ENCODE data around the gene WDR1. TPM values are rescaled to one million over a fixed set of nuclear protein-coding genes. Genes with fewer than 3 reads are reported as not detected.

The WDR1 gene
- total and polyA plus RNA-seq, 2 of the 13 experiments (the other 11 are each of a cell fraction or from before 2014, with no cell fraction given) = 106 to 198 TPM

GRCh38 chr4:10123227-10124101 is 6.9 kb upstream of the WDR1 start (continued):
- no peak for TF ChIP-seq ZKSCAN8 (CRISPR knock-in tag; IDR thresholded peaks at IDR 0.05; ENCODE audit: borderline replicate concordance)
- TF ChIP-seq ZNF788 (CRISPR knock-in tag; IDR thresholded peaks at IDR 0.05; ENCODE audit: borderline replicate concordance) = peak; percentile 75; the same call in 1 of the 2 replicates
- TF ChIP-seq ZMYM4 (CRISPR knock-in tag; IDR thresholded peaks at IDR 0.05) = peak; percentile 52; the same call in 1 of the 2 replicates
- no peak for TF ChIP-seq ZNF253 (CRISPR knock-in tag; IDR thresholded peaks at IDR 0.05; ENCODE audit: borderline replicate concordance)
- TF ChIP-seq CENPT (CRISPR knock-in tag; IDR thresholded peaks at IDR 0.05; ENCODE audit: low read depth) = no peak
- TF ChIP-seq NBN (conservative IDR thresholded peaks at IDR 0.05) = no peak
- TF ChIP-seq ZBTB44 (CRISPR knock-in tag; IDR thresholded peaks at IDR 0.05) = no peak
- TF ChIP-seq IKZF5 (CRISPR knock-in tag; IDR thresholded peaks at IDR 0.05) = peak; percentile 41; the same call in 1 of the 2 replicates
- no peak for TF ChIP-seq ATF6 (CRISPR knock-in tag; conservative IDR thresholded peaks at IDR 0.05)
- no peak for TF ChIP-seq ZNF318 (CRISPR knock-in tag; IDR thresholded peaks at IDR 0.05)
- TF ChIP-seq TAF1 (CRISPR knock-in tag; IDR thresholded peaks at IDR 0.05) = no peak
- no peak for TF ChIP-seq DDIT3 (CRISPR knock-in tag; IDR thresholded peaks at IDR 0.05)
- TF ChIP-seq ZSCAN29 (CRISPR knock-in tag; conservative IDR thresholded peaks at IDR 0.05) = no peak
- 0 out of 2 replicates have a peak, but pooled peaks have one; percentile 40 for TF ChIP-seq NRL (CRISPR knock-in tag; IDR thresholded peaks at IDR 0.05; ENCODE audit: borderline replicate concordance)
- no peak for TF ChIP-seq GPN1 (CRISPR knock-in tag; IDR thresholded peaks at IDR 0.05; ENCODE audit: borderline replicate concordance)
